Caco-2 (cell line): ENCODE measurements around the gene MUC5B. TPM values are rescaled to one million over a fixed set of nuclear protein-coding genes. Genes with fewer than 3 reads are reported as not detected.
A peak's percentile ranks its signal among the peaks of the same experiment; 100 is the strongest.

Source experiments
- BruUV-seq: library from RNA; stranded (reverse); fragments of 400-500 nt; replicated peaks from 2 replicates; lab custom pipeline; 2021; lab: Mats Ljungman, UMichigan
- CTCF ChIA-PET: fragments of 300-600 bp; sonication (Branson Sonifier 250); formaldehyde crosslinking; loops from one replicate; lab custom pipeline; 2022; ENCODE audit warnings: antibody characterized with exemption; lab: Charles Lee
- POLR2A ChIA-PET: fragments of 300-600 bp; sonication (Branson Sonifier 250); formaldehyde crosslinking; loops from one replicate; lab custom pipeline; 2022; ENCODE audit warnings: antibody characterized with exemption; lab: Charles Lee
- DNase-seq, 2 experiments: peaks; one replicate each; pipeline versions ENCODE4 v3.0.0 to v3.0.0-alpha.2; 2020 to 2022
- H3K27me3 ChIP-seq: replicated peaks from 2 replicates; pipeline ENCODE4 v1.6.0; 2011; ENCODE audit warnings: low read length; ENCODE audit not compliant: control insufficient read depth, insufficient read depth
- H3K36me3 ChIP-seq: 2 replicates; pipeline ENCODE4 v1.5.1; 2011; ENCODE audit warnings: low read length; ENCODE audit not compliant: control insufficient read depth, insufficient read depth
- H3K4me1 ChIP-seq: fragments of 250-450 bp; sonication (Bioruptor Pico); 2 replicates; pipeline ENCODE4 v1.5.1; 2020; ENCODE audit warnings: mild to moderate bottlenecking
- H3K4me3 ChIP-seq: 2 replicates; pipeline ENCODE4 v1.5.1; 2011; ENCODE audit warnings: low read depth, mild to moderate bottlenecking, control low read depth, low read length
- H3K9me3 ChIP-seq: fragments of 250-450 bp; sonication (Bioruptor Pico); 2 replicates; pipeline ENCODE4 v1.5.1; 2020; ENCODE audit warnings: mild to moderate bottlenecking, moderate library complexity
- H3K27ac Mint-ChIP-seq: one replicate; pipeline ENCODE4 v1.8.0; 2022; ENCODE audit warnings: mixed read lengths; ENCODE audit not compliant: unreplicated experiment
- H3K27me3 Mint-ChIP-seq: one replicate; pipeline ENCODE4 v1.8.0; 2022; ENCODE audit warnings: mixed read lengths; ENCODE audit not compliant: insufficient read depth, unreplicated experiment
- H3K36me3 Mint-ChIP-seq: one replicate; pipeline ENCODE4 v1.8.0; 2022; ENCODE audit warnings: mild to moderate bottlenecking, mixed read lengths; ENCODE audit not compliant: insufficient read depth, unreplicated experiment
- H3K4me1 Mint-ChIP-seq: one replicate; pipeline ENCODE4 v1.8.0; 2022; ENCODE audit warnings: low read depth, mixed read lengths; ENCODE audit not compliant: unreplicated experiment
- H3K4me3 Mint-ChIP-seq: one replicate; pipeline ENCODE4 v1.8.0; 2022; ENCODE audit warnings: mild to moderate bottlenecking, moderate library complexity, mixed read lengths; ENCODE audit not compliant: unreplicated experiment
- H3K9me3 Mint-ChIP-seq: one replicate; pipeline ENCODE4 v1.8.0; 2022; ENCODE audit warnings: mixed read lengths; ENCODE audit not compliant: unreplicated experiment
- intact Hi-C: fragments of 100-400 bp; cut with micrococcal nuclease; formaldehyde crosslinking; loops from one replicate; pipeline ENCODE4 v1.10.0; 2022; ENCODE audit not compliant: unreplicated experiment
- total RNA-seq: library from RNA; stranded (reverse); gene quantifications from 2 replicates; pipeline ENCODE4 v1.2.3, GENCODE V29; 2022
- TF ChIP-seq, protein P1 (sequence below), 2 experiments: fragments of 200-600 bp in 1 of 2; IDR thresholded peaks; 1 replicate in 1 of 2; 2 replicates in 1 of 2; pipeline versions ENCODE4 v1.5.1 to v1.8.0; 2011 to 2022; ENCODE audit warnings: antibody characterized with exemption in 1 of 2, control low read depth in 1 of 2, inconsistent platforms in 1 of 2, low read depth in 1 of 2, low read length in 1 of 2, mild to moderate bottlenecking in 1 of 2, moderate library complexity in 1 of 2; ENCODE audit not compliant: insufficient read depth in 1 of 2, severe bottlenecking in 1 of 2, unreplicated experiment in 1 of 2

Gene MUC5B
- total RNA-seq, 1 experiment from 2014 or later, result not detected

GRCh38 chr11:1229471-1230120 lies 6.7 kb downstream of the MUC5B start:
- intact Hi-C loops, result loop anchor here (10.0 kb wide), 1 partner anchor 115 kb away; no protein-coding TSS in a partner anchor
- no TSS peak for BruUV-seq

DNA sequence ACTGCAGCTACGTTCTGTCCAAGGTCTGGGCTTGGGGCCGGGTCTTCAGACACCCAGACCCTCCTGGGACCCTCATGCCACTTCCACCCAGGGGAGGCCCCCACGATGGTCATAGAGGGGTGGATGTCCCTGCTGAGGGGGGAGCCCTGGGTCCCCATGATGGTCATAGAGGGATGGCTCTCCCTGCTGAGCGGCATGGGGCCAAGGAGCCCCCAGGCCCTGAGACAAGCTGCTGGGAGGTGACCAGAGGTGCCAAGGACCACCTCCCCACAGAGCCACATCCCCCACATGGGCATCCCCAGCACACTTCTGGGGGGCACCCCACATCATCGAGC lies 7.2 kb downstream of the MUC5B start:
- Mint-ChIP-seq H3K9me3 (no peaks in the 10 kb centered on the region), H3K4me3 (no peak overlapping the region), H3K36me3 (no peaks in the 10 kb centered on the region), H3K27me3 (no peaks in the 10 kb centered on the region), H3K4me1 (no peaks in the 10 kb centered on the region), H3K27ac (no peak overlapping the region)
- Histone ChIP-seq H3K4me1 (no peaks in the 10 kb centered on the region), H3K9me3 (no peaks in the 10 kb centered on the region), H3K36me3 (no peaks in the 10 kb centered on the region), H3K4me3 (no peak overlapping the region), H3K27me3 (no peaks in the 10 kb centered on the region)
- TF ChIP-seq, protein P1, sequence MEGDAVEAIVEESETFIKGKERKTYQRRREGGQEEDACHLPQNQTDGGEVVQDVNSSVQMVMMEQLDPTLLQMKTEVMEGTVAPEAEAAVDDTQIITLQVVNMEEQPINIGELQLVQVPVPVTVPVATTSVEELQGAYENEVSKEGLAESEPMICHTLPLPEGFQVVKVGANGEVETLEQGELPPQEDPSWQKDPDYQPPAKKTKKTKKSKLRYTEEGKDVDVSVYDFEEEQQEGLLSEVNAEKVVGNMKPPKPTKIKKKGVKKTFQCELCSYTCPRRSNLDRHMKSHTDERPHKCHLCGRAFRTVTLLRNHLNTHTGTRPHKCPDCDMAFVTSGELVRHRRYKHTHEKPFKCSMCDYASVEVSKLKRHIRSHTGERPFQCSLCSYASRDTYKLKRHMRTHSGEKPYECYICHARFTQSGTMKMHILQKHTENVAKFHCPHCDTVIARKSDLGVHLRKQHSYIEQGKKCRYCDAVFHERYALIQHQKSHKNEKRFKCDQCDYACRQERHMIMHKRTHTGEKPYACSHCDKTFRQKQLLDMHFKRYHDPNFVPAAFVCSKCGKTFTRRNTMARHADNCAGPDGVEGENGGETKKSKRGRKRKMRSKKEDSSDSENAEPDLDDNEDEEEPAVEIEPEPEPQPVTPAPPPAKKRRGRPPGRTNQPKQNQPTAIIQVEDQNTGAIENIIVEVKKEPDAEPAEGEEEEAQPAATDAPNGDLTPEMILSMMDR (IDR thresholded peaks at IDR 0.05; ENCODE audit: insufficient read depth in 1 of 2, low read depth in 1 of 2, low read length in 1 of 2, severe bottlenecking in 1 of 2, unreplicated experiment in 1 of 2), result no peak
- ChIA-PET POLR2A (no interaction called here), CTCF (interaction anchor here (0.7 kb wide), 1 partner anchor 285 kb away, joined by 3 read pairs; no protein-coding TSS in a partner anchor)
- intact Hi-C loops, result loop anchor here (10.0 kb wide), 1 partner anchor 115 kb away; no protein-coding TSS in a partner anchor
- no peak for DNase-seq
- BruUV-seq, result no TSS peak

More at GRCh38 chr11:1229471-1230120, 6.7 kb downstream of the MUC5B start:
- Mint-ChIP-seq H3K4me1 (no peaks in the 10 kb centered on the region), H3K36me3 (no peaks in the 10 kb centered on the region), H3K9me3 (no peaks in the 10 kb centered on the region), H3K4me3 (no peak overlapping the region), H3K27ac (no peak overlapping the region), H3K27me3 (no peaks in the 10 kb centered on the region)
- no peaks in the 10 kb centered on the region for H3K27me3 ChIP-seq
- no peaks in the 10 kb centered on the region for H3K4me1 ChIP-seq
- H3K36me3 ChIP-seq, result no peaks in the 10 kb centered on the region
- TF ChIP-seq, protein P1 (IDR thresholded peaks at IDR 0.05; ENCODE audit: insufficient read depth in 1 of 2, low read depth in 1 of 2, low read length in 1 of 2, severe bottlenecking in 1 of 2, unreplicated experiment in 1 of 2), result no peak
- ChIA-PET CTCF (no interaction called here), POLR2A (no interaction called here)
- H3K9me3 ChIP-seq, result no peaks in the 10 kb centered on the region
- H3K4me3 ChIP-seq, result no peak overlapping the region
- peak in 1 of 2 experiments; percentile 31 for DNase-seq

- H3K9me3 Mint-ChIP-seq, result no peaks in the 10 kb centered on the region
- no peak overlapping the region for H3K27ac Mint-ChIP-seq
- POLR2A ChIA-PET, result no interaction called here
- Histone ChIP-seq H3K27me3 (no peaks in the 10 kb centered on the region), H3K4me1 (no peaks in the 10 kb centered on the region), H3K9me3 (no peaks in the 10 kb centered on the region), H3K4me3 (no peak overlapping the region), H3K36me3 (no peaks in the 10 kb centered on the region)
- H3K27me3 Mint-ChIP-seq, result peaks cover 3% of the 10 kb centered on the region
- CTCF ChIA-PET, result interaction anchor here (0.7 kb wide), 1 partner anchor 284 kb away, joined by 3 read pairs; no protein-coding TSS in a partner anchor
- TF ChIP-seq, protein P1 (IDR thresholded peaks at IDR 0.05; ENCODE audit: insufficient read depth in 1 of 2, low read depth in 1 of 2, low read length in 1 of 2, severe bottlenecking in 1 of 2, unreplicated experiment in 1 of 2), result peak; percentile 16 to 38
- H3K36me3 Mint-ChIP-seq, result no peaks in the 10 kb centered on the region
- BruUV-seq, result no TSS peak
- intact Hi-C loops, result loop anchor here (10.0 kb wide), 1 partner anchor 116 kb away; no protein-coding TSS in a partner anchor
- H3K4me3 Mint-ChIP-seq, result no peak overlapping the region
- H3K4me1 Mint-ChIP-seq, result no peaks in the 10 kb centered on the region
- DNase-seq, result peak; percentile 60 to 65
Observed at GRCh38 chr11:1230456-1231395, 7.9 kb downstream of the MUC5B start.
